ENCODE measurements around the gene PCBP3. TPM values are rescaled to one million over a fixed set of nuclear protein-coding genes. Genes with fewer than 3 reads are reported as not detected.

The PCBP3 gene
- total and polyA plus RNA-seq, 2 of the 13 experiments (the other 11 are each of a cell fraction or from before 2014, with no cell fraction given) = not detected

DNA sequence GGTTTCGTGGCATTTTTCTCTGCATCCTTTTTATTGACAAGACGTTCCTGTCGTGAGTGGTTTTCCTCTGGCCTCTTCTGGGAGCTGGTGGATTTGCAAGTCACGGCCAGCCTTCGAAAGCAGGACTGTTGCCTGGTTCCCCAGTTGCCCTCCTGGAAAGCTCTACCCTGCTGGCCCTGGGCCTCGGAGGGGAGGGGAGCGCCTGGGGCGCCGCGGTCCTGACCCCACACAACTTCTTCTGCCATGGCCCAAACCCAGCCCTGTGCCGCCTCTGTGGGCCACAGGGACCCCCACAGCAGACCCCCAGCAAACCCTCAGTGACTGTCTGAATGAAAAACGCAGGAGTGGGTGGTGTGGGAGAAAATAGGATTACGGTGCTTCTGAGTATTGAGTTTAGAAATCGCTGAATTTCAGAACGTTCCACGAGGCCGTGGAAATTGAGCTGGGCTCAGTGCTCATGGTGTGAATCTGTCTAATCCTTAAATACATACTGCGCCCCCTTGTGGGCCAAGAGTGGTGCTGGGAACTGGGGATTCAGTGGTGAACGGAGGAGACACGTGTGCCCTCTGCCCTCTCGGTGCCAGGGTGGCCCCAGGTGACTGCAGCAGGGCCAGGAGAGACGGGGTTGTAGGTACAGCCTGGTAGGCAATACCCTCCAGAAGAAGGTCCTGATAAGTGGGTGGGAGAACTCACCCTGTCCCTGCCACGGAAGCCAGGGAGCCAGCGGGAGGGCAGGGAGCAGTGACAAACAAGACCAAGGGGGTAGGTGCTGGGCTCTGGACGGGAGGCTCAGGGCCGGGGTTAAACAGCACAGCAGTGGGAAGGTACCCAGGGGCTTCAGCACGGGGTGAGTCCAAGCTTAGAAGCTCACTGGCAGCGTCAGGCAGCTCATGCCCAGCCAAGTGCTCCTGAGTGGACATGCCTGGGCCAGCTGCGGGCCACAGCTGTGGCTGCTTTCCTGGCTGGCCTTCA lies 236.9 kb downstream of the PCBP3 start (continued):
- TF ChIP-seq RFX3 (CRISPR knock-in tag; IDR thresholded peaks at IDR 0.05) (no peak), SMAD1 (CRISPR knock-in tag; IDR thresholded peaks at IDR 0.05; ENCODE audit: borderline replicate concordance, low read depth) (no peak), ZNF766 (CRISPR knock-in tag; IDR thresholded peaks at IDR 0.05; ENCODE audit: borderline replicate concordance) (no peak), SMC3 (IDR thresholded peaks at IDR 0.05; ENCODE audit: low read length) (peak; percentile 38; the same call in 1 of the 2 replicates), CAMTA2 (CRISPR knock-in tag; IDR thresholded peaks at IDR 0.05; ENCODE audit: borderline replicate concordance) (no peak), GTF3A (CRISPR knock-in tag; conservative IDR thresholded peaks at IDR 0.05) (no peak), ATRX (CRISPR knock-in tag; IDR thresholded peaks at IDR 0.05; ENCODE audit: borderline replicate concordance) (no peak), FLYWCH1 (CRISPR knock-in tag; IDR thresholded peaks at IDR 0.05) (no peak), ZNF747 (CRISPR knock-in tag; IDR thresholded peaks at IDR 0.05; ENCODE audit: borderline replicate concordance) (no peak), HNRNPL (IDR thresholded peaks at IDR 0.05; ENCODE audit: low read depth, low read length) (peak; percentile 89), PTBP1 (IDR thresholded peaks at IDR 0.05; ENCODE audit: low read depth, low read length, poor library complexity, severe bottlenecking) (no peak), ZMYM3 (CRISPR knock-in tag; IDR thresholded peaks at IDR 0.05) (no peak), SKI (IDR thresholded peaks at IDR 0.05; ENCODE audit: partially characterized antibody) (no peak)
- TF ChIP-seq, protein P1, sequence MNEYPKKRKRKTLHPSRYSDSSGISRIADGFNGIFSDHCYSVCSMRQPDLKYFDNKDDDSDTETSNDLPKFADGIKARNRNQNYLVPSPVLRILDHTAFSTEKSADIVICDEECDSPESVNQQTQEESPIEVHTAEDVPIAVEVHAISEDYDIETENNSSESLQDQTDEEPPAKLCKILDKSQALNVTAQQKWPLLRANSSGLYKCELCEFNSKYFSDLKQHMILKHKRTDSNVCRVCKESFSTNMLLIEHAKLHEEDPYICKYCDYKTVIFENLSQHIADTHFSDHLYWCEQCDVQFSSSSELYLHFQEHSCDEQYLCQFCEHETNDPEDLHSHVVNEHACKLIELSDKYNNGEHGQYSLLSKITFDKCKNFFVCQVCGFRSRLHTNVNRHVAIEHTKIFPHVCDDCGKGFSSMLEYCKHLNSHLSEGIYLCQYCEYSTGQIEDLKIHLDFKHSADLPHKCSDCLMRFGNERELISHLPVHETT (CRISPR knock-in tag; conservative IDR thresholded peaks at IDR 0.05) = no peak
- TF ChIP-seq, protein P2, sequence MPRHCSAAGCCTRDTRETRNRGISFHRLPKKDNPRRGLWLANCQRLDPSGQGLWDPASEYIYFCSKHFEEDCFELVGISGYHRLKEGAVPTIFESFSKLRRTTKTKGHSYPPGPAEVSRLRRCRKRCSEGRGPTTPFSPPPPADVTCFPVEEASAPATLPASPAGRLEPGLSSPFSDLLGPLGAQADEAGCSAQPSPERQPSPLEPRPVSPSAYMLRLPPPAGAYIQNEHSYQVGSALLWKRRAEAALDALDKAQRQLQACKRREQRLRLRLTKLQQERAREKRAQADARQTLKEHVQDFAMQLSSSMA (CRISPR knock-in tag; IDR thresholded peaks at IDR 0.05) = no peak
- TF ChIP-seq, protein P3, sequence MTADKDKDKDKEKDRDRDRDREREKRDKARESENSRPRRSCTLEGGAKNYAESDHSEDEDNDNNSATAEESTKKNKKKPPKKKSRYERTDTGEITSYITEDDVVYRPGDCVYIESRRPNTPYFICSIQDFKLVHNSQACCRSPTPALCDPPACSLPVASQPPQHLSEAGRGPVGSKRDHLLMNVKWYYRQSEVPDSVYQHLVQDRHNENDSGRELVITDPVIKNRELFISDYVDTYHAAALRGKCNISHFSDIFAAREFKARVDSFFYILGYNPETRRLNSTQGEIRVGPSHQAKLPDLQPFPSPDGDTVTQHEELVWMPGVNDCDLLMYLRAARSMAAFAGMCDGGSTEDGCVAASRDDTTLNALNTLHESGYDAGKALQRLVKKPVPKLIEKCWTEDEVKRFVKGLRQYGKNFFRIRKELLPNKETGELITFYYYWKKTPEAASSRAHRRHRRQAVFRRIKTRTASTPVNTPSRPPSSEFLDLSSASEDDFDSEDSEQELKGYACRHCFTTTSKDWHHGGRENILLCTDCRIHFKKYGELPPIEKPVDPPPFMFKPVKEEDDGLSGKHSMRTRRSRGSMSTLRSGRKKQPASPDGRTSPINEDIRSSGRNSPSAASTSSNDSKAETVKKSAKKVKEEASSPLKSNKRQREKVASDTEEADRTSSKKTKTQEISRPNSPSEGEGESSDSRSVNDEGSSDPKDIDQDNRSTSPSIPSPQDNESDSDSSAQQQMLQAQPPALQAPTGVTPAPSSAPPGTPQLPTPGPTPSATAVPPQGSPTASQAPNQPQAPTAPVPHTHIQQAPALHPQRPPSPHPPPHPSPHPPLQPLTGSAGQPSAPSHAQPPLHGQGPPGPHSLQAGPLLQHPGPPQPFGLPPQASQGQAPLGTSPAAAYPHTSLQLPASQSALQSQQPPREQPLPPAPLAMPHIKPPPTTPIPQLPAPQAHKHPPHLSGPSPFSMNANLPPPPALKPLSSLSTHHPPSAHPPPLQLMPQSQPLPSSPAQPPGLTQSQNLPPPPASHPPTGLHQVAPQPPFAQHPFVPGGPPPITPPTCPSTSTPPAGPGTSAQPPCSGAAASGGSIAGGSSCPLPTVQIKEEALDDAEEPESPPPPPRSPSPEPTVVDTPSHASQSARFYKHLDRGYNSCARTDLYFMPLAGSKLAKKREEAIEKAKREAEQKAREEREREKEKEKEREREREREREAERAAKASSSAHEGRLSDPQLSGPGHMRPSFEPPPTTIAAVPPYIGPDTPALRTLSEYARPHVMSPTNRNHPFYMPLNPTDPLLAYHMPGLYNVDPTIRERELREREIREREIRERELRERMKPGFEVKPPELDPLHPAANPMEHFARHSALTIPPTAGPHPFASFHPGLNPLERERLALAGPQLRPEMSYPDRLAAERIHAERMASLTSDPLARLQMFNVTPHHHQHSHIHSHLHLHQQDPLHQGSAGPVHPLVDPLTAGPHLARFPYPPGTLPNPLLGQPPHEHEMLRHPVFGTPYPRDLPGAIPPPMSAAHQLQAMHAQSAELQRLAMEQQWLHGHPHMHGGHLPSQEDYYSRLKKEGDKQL (CRISPR knock-in tag; IDR thresholded peaks at IDR 0.05; ENCODE audit: low read depth) = no peak
- TF ChIP-seq, protein P4, sequence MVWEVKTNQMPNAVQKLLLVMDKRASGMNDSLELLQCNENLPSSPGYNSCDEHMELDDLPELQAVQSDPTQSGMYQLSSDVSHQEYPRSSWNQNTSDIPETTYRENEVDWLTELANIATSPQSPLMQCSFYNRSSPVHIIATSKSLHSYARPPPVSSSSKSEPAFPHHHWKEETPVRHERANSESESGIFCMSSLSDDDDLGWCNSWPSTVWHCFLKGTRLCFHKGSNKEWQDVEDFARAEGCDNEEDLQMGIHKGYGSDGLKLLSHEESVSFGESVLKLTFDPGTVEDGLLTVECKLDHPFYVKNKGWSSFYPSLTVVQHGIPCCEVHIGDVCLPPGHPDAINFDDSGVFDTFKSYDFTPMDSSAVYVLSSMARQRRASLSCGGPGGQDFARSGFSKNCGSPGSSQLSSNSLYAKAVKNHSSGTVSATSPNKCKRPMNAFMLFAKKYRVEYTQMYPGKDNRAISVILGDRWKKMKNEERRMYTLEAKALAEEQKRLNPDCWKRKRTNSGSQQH (CRISPR knock-in tag; IDR thresholded peaks at IDR 0.05; ENCODE audit: low read depth) = no peak
- TF ChIP-seq, protein P5, sequence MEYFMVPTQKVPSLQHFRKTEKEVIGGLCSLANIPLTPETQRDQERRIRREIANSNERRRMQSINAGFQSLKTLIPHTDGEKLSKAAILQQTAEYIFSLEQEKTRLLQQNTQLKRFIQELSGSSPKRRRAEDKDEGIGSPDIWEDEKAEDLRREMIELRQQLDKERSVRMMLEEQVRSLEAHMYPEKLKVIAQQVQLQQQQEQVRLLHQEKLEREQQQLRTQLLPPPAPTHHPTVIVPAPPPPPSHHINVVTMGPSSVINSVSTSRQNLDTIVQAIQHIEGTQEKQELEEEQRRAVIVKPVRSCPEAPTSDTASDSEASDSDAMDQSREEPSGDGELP (IDR thresholded peaks at IDR 0.05; ENCODE audit: borderline replicate concordance, low read depth) = no peak

All from HepG2 (cell line).